IPS-11a (cell line): ENCODE results near the gene KLHL26.

Experiments
- H3K4me3 ChIP-seq: one replicate; pipeline ENCODE4 v1.5.1; 2013; ENCODE audit warnings: low read depth, low read length, control low read depth

KLHL26 gene

GRCh38 chr19:18683109-18683957 is 46.5 kb downstream of the KLHL26 start, which contains the start of gene CRTC1:
Gene CRTC1 (plus strand): TSS chr19:18683680. CDS start chr19:18683703, 23 bp downstream.
- peak within 1 kb of the TSS; percentile 78 for H3K4me3 ChIP-seq

- H3K4me3 ChIP-seq, result peak overlapping the region; percentile 56
Measured at GRCh38 chr19:18683958-18684641, 47.3 kb downstream of the KLHL26 start.

- H3K4me3 ChIP-seq, result peak overlapping the region; percentile 1
Measured at GRCh38 chr19:18684642-18684993, 47.8 kb downstream of the KLHL26 start.

GRCh38 chr19:18685597-18686190 is 48.9 kb downstream of the KLHL26 start:
- no peak overlapping the region for H3K4me3 ChIP-seq

- H3K4me3 ChIP-seq, result no peak overlapping the region
Measured at GRCh38 chr19:18687740-18688465, 51.1 kb downstream of the KLHL26 start.

GRCh38 chr19:18696023-18696422 is 59.2 kb downstream of the KLHL26 start:
- H3K4me3 ChIP-seq, result no peak overlapping the region

- H3K4me3 ChIP-seq, result no peak overlapping the region
Measured at GRCh38 chr19:18697680-18698079, 60.9 kb downstream of the KLHL26 start.

- H3K4me3 ChIP-seq, result no peak overlapping the region
Measured at GRCh38 chr19:18698321-18699167, 61.7 kb downstream of the KLHL26 start.

- no peak overlapping the region for H3K4me3 ChIP-seq
Measured at GRCh38 chr19:18699403-18700054, 62.7 kb downstream of the KLHL26 start.

- H3K4me3 ChIP-seq, result no peak overlapping the region
Measured at GRCh38 chr19:18700501-18701249, 63.8 kb downstream of the KLHL26 start.

GRCh38 chr19:18701250-18701608 is 64.4 kb downstream of the KLHL26 start:
- H3K4me3 ChIP-seq, result no peak overlapping the region

- H3K4me3 ChIP-seq, result no peak overlapping the region
Measured at GRCh38 chr19:18704054-18704453, 67.2 kb downstream of the KLHL26 start.

- no peak overlapping the region for H3K4me3 ChIP-seq
Measured at GRCh38 chr19:18704971-18705370, 68.1 kb downstream of the KLHL26 start.

GRCh38 chr19:18708452-18709231 is 71.8 kb downstream of the KLHL26 start:
- H3K4me3 ChIP-seq, result no peak overlapping the region

- H3K4me3 ChIP-seq, result no peak overlapping the region
Measured at GRCh38 chr19:18709546-18709945, 72.7 kb downstream of the KLHL26 start.

GRCh38 chr19:18710186-18710585 is 73.4 kb downstream of the KLHL26 start:
- H3K4me3 ChIP-seq, result no peak overlapping the region

GRCh38 chr19:18710996-18711751 is 74.3 kb downstream of the KLHL26 start:
- H3K4me3 ChIP-seq, result no peak overlapping the region

- no peak overlapping the region for H3K4me3 ChIP-seq
Measured at GRCh38 chr19:18711893-18712292, 75.1 kb downstream of the KLHL26 start.
